Right forelimb (tissue), 1 donor: ENCODE results near the gene KCNJ1.
A peak's percentile ranks its signal among the peaks of the same experiment; 100 is the strongest.

Experiments used
- DNase-seq: peaks from one replicate; pipeline ENCODE4 v3.0.0-alpha.2; 2018

The KCNJ1 gene

DNA sequence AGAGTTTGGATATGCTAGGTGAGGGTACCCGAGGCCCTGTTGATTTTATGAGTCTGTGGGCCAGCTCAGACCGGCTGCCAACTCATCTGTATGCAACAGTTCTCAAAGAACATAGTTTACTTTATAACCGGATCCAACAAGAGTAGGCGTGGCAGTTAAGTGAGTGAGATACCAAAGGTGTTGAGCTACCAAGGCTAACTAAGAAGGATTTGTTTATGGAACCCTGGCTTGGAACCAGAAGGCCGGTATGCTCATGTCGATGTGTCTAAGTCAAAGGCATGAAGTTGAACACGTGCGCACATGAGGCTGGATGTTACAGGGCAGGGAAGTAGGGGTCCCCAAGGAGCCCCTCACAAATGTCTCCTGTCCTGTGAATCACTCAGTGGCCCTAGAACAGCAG is at the start of gene KCNJ1:
KCNJ1 (minus strand) TSS at position 20 of the 400 bp plus-strand sequence. CDS start 27,053 bp downstream, outside the sequence.
- DNase-seq: no peak

DNA sequence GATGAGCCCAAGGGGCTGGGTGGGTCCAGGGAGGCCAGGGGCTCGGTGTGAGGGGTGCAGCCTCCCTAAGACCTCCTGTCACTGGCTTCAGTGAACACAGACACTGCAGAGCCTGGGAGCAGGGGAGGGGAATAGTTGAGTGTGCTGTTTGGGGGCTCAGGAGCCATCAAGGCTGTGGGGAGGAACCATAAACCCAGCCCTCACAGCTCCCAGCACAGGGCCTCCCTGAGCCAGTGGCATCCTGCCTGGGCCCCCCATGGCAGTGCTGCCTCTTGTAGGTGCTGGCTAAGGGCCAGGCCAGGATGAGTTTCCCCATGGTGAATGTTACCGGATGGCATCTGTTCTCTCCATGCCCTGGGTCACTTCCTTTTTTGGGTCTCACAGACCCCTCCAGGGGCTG is 49.6 kb upstream of the KCNJ1 start:
- no peak for DNase-seq

DNA sequence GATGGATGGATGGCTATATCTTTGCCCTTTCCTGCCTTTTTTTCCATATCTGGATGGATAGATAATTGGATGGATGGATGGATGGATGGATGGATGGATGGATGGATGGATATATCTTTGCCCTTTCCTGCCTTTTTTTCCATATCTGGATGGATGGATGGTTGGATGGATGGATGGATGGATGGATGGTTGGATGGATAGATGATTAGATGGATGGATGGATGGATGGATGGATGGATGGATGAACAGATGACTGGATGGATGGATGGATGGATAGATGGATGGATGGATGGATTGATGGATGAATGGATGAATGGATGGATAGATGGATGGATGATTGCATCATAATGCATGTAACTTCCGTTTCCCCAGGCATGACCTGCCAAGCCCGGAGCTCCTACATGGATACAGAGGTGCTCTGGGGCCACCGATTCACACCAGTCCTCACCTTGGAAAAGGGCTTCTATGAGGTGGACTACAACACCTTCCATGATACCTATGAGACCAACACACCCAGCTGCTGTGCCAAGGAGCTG is 49.0 kb upstream of the KCNJ1 start:
- DNase-seq: no peak

DNA sequence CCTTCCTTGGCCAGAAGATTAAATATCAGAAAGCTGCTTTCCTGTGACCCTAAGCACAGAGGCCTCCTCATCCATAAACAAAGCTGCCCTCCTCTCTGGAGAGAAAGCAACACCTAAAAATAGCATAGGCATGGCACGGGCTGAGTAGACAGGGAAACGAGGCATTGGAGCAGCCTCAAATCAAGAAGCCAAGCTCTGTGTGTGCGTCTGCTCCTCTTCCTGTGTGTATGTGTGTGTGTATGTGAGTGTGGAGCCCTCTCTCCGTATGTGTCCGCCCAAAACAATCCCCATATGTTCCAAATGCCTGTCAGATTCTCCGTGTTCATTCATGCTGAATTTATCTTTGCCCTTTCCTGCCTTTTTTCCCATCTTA is 48.0 kb upstream of the KCNJ1 start:
- DNase-seq: no peak

DNA sequence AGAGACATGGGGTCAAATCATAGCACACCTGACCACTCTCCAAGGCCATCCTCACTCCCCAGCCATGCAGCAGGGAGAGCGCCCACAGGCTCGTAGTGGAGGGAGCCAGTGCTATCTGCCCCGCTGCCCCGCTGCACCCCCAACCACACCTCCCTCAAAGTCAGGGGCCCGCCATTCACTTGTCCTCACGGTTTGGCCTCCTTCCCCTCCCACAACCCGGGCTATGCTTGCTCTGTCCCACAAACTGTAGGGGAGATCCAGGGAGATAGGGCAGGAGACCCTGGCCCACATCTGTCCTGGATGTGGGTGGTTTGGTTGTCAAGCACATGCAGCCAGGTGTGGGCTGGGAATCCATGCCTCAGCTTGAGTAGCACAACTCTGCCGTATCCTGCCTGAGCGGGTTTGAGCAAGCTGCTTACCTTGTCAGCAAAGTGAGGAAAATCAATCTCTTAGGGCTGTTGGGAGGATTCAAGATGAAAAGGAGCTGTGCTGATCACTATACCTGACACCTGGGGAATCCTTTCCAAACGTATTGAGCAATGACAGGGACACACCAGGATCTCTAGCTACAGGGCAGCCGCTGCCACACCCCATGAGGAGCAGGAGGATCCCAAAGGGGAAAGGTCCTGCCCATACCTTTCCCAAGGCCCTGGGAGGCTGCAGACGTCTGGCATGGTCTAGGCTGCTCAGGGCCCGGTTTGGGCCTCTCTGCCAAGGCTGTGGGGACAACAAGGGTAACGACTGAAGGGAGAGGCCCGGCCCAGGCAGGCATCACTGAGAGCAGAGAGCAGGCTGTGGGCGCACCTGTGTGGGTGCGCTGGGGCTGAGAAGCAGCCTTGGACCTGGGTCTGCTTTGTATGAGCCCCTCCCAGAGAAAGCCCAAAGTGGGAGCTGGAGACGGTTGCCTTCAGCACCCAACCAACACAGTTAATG is 47.4 kb upstream of the KCNJ1 start:
- DNase-seq: no peak

DNA sequence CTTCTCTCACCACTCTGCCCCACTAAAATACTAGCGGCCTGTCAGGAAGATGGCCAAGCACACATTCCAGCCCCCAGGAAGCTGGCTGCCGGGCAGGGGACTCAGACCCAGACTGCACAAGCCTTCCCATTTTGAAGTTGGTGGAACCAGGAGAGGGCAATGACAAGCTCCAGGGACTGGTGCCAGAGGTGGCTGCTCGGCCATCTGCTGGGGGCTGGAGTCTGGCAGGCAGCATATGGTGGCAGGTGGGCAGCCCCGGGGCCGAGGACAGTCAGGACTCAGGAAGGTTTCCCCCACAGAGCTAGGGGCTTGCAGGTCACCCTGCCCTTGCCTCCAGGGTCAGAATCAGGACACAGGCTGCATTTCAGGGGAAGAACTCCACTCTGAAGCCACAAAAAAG is 46.7 kb upstream of the KCNJ1 start:
- DNase-seq: no peak

DNA sequence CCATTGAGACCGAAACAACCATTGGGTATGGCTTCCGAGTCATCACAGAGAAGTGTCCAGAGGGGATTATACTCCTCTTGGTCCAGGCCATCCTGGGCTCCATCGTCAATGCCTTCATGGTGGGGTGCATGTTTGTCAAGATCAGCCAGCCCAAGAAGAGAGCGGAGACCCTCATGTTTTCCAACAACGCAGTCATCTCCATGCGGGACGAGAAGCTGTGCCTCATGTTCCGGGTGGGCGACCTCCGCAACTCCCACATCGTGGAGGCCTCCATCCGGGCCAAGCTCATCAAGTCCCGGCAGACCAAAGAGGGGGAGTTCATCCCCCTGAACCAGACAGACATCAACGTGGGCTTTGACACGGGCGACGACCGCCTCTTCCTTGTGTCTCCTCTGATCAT is 44.6 kb upstream of the KCNJ1 start:
- no peak for DNase-seq

DNA sequence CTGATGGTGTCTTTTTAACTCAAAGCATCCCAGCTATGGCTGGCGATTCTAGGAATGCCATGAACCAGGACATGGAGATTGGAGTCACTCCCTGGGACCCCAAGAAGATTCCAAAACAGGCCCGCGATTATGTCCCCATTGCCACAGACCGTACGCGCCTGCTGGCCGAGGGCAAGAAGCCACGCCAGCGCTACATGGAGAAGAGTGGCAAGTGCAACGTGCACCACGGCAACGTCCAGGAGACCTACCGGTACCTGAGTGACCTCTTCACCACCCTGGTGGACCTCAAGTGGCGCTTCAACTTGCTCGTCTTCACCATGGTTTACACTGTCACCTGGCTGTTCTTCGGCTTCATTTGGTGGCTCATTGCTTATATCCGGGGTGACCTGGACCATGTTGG is 44.1 kb upstream of the KCNJ1 start:
- no peak for DNase-seq

DNA sequence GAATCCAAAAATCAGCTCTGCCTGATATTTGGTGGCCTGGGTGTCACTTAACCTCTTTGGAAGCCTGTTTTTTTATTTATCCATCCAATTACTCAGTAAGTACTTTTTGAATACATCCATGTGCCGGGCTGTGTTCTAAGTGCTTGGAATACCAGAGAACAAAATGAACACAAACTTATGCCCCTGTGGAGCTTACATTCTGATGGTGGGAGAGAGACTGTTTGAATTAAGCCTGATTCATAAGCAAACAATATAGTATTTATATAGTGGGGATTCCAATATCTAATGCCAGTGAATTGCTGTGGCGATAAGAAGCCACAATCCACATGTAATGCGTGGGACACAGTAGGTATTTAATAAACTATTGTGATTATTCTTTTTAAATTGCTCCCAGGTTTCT is 43.5 kb upstream of the KCNJ1 start:
- DNase-seq: no peak

DNA sequence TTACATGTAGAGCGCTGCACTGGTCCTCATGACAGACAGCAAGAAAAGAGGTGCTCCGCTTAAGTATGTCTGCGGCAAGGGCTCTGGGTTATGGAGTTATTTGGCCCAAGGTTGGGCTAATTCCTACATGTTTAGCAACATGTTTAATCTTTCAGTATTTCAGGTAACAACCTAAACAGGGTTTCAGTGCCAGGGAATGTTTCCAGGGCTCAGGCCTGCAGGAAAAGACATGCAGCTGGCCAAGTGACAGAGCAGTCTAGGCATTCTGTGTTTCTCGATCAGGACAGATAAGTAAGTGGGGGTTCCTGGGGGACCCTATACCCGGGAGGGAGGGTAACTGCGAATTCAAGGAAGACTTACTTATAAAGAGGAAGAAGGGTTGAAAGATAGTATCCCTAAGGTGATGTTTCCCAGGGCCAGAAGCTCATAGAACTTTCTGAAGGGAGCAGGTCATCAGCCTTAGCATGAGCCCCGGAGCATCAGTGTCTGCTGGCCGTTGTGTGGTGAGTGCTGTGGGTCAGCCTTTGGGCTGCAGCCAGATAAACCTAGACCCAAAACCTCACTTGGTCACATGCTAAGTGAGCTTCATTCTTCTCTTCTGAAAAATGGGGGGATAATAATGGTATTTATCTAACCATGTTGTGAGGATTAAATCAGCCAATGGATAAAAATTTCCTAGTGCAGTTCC is 42.5 kb upstream of the KCNJ1 start:
- no peak for DNase-seq

DNA sequence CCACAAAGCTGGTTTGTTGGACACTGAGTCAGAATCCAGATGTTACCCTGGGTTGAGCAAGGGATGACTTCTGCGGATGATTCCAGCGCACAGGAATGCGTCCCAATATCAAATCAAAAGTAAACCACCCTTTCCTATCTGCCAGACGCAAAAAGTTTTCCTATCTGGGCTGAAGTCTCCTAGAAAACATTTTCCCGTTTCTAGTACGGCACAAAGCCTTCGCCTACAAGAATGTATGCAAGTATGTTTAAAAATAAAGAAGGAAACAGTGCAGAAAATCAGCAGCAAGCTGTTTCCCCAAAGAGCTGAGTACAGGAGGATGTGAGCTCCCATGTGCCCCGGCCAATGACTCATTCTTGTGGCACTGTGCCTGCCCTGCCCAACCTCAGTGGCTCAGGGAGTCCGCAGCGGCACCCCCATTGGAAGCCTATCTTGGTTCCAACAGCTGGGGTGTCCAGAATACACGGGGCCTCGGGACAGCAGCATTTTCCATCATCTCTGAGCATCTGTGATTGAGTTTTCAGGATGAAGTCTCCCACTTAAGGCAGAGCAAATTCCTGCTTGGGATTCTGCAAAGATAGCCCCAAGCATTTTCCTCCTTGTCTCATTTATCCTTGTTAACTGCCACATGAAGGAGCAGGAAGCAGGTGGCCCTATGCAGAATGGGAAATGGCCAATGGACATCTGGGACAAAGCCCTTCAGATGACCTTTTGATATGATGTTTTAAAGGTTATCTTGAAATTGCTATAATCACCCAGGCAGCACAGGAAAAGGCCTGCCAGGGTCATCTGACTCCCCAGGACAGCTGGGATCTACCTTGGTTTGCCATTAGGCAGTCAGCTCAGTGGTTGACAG is 41.5 kb upstream of the KCNJ1 start:
- no peak for DNase-seq

DNA sequence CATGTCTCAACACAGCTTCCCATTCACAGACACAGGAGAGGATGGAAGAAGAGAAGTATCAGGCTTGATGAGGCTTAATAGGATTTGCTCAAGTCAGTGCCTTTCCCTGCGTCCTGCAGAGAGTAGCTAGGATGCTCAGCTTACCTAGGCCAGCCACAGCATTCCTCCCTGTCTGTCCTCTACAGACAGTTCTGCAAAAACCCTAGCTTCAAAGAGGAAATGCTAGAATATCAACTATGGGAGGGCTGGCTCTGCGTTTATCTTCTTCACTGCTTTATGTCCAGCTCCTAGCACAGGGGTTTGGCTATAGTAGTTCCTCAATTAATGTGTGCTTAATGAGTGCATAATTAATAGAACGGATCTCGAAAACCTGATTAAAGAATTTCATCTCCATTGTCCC is 40.5 kb upstream of the KCNJ1 start:
- DNase-seq: no peak

DNA sequence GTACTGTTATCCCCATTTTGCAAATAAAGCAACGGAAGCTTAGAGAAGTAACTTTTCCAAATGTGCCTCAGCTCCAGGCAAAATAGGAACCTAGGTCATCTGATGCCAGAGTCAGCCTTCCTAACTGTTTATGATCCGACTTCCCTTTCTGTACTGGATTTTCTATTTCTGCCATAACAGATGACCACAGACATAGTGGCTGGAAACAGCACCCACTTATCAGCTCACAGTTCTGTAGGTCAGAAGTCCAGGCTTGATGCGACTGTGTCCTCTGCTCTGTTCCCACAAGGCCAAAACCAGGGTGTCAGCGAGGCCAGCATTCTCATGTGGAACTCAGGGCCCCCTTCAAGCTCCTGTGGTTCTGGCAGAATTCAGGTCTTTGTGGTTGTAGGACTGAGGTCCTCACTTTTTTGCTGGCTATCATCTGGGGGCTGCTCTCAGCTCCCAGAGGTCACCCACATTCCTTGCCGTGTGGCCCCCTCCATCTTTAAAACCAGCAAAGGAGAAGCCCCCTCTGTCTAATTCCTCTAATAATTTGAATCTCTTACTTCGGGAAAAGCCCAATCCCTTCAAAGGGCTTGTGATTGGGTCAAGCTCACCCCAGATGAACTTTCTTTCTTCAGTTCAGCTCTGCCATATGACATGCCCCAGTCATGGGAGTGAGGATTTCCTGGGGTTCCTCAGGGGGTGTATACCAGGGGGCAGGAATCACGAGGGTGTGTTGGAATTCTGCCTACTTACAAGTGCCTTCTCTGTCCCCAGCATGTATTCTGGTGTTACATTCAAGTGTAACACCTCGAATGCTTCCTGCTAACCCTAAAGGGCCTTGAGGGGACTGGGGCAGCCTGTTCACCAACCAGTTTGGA is 39.3 kb upstream of the KCNJ1 start:
- DNase-seq: no peak

DNA sequence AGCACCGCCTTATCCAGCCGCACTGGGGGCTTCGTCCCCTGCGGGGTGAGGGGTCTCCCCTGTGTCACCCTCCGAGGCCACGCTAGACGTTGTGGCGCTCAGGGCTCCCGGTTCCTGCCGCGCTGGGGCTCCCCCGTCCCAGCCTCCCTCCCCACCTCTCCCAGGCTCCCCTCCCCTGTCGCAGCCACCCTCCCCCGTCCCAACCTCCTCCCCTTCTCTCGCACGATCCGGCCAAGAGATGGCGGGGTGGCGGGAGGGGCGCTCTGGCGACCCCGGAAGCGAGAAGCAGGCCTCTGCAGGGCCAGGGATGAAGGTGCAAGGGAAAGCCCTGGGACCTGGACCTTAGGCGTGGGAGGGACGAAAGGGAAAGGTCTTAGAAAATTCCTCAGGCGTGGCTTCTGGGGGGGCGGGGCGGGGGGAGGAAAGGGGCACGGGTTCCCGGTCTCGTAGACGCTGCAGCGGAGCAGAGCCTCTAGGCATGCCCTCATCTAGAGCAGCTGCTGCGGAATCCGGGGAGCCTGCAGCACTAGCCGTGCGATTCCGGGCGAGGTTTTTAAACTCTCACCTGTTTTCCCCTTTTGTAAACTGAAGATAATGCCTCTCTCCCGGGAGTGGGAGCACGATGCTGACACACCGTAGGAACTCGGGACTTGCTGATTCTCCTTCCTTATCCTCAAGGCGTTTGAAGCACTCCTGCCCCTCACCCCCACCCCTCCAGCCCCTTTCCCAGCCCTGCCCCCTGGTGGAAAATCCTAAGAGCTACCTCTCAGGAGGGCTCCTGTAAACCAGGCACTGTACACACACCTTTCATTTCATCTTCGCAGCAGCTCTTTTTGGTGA is 38.5 kb upstream of the KCNJ1 start:
- DNase-seq: peak; percentile 73

DNA sequence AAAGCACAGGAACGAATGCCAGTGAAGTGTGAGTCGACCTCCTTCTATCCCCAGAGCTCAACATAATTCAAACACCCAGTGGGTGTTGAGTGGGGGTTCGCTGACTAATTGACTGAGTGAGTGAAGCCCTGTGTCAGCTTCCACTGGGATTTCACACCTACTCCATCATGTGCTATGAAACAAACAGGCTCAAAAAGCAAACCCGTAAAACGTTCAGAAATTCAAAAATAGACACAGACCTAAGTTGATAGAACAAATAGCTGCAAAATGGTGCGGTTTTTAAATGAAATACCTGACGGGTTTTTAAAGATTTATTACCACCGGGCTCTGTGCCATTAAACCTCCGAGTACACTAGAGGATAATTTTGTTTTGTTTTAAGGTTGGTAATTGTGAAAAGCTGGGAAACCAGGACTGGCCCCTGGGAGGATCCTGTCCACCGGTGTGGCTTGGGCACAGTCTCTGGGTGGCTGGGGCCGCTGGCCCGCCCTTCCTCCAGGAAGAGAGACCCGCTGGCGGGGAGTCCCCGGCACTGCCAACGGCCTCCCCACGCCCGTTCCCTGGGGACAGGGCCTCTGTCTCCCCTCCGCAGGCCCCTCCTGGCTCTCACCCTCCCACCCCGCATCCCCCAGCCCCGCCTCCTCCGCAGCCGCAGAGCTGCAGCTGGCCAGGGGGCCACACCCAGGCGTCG is 37.7 kb upstream of the KCNJ1 start:
- no peak for DNase-seq

DNA sequence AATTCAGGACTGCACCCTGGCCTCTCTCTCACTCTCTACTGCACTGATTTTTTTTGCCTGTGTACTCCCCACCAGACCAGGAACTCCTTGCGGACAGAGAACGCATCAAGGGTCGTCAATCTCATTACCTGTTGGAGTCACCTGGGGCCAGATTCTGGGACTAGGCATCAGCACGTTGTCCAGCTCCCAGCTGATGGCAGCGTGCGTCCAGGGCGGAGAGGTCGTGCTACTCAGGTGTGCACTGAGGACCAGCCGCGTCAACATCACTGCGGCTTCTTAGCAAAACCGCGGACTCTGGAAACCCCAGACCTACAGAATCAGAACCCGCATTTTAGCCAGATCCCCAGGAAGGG is 37.2 kb upstream of the KCNJ1 start:
- no peak for DNase-seq

DNA sequence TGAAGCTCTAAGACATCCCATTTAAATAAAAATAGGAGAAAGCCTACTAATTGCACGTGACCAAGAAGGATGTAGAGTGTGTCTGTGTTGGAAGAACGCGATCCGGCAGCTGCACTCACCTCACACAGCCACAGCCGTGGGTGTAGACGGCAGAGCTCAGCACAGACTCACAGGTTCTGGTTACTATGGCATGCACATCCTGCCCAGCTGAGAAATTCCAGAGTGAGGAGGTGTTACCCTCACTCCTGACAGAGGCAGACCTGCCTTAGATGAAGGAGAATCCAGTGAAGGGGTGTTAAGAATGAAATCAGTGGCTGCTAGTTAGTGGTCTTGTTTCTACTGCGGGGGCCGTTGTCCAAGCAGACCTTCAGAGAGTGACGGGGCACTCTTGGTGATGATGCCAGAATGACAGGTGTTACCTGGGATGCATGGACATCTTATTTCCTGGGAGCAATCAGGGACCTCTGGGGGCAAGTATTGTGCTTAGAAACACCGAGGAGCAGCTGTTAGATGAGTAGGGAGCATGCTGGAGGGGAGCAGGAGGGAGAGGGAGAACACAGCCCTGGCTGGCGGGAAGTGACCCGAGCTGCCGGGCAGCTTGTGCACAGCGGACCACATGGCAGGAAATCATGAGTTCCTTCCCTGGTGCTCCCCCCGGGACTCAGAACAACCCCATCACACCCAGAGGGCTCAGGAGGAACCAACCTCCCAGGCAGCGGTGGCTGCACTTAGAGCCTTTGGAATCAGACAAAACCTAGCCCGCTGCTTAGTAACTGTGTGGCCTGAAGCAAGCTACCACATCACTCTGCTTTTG is 36.4 kb upstream of the KCNJ1 start:
- no peak for DNase-seq

DNA sequence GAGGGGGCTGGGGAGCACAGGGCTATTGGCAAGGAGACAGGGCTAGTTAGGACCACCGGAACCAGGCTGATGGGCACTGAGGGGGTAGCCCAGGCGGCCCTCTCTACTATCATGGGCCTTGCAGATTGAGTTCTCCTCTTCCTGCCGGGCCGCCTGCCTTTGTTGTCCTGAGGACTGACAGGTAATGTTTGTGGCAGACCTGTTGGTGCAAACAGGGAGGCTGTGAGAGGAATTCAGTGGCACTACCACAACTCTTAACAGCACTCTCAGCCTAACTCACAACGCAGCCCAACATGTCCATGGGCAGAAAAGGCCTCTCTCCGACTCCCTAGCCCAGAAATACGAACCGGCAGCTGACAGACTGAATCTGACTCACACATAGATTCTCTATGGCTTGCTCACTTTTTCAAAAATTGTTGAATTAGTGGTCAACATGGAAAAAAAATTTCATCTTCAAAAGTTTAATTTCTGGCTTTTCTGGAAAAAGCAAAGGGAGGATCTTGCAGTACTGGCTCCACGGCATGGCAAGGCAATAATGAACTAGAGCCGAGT is 35.5 kb upstream of the KCNJ1 start:
- DNase-seq: no peak
